Suprapubic skin (tissue), 4 donors: ENCODE data around the gene FAM193A.
"Not testable (repeated sequence)": the region's sequence is repeated elsewhere in the genome, so short reads cannot be mapped to it uniquely, and the experiment has no call there.

Experiments used
- CTCF ChIP-seq, 2 donors: fragments of 200-600 bp in 1 of 2; fragments of 450-650 bp in 1 of 2; sonication (generic) in 1 of 2; IDR thresholded peaks; one replicate each; pipeline ENCODE4 v1.5.1; 2016 to 2019; ENCODE audit warnings: antibody characterized with exemption in 2 of 2, mild to moderate bottlenecking in 1 of 2, moderate library complexity in 1 of 2
- EP300 ChIP-seq: sonication (generic); formaldehyde crosslinking; IDR thresholded peaks from one replicate; pipeline ENCODE4 v1.6.1; 2017; ENCODE audit warnings: antibody characterized with exemption
- POLR2A ChIP-seq, 2 donors: fragments of 450-650 bp; IDR thresholded peaks; one replicate each; pipeline ENCODE4 v1.6.1; 2017; ENCODE audit warnings: antibody characterized with exemption in 2 of 2, mild to moderate bottlenecking in 2 of 2, moderate library complexity in 2 of 2
- POLR2AphosphoS5 ChIP-seq, 3 donors: sonication (generic); formaldehyde crosslinking; IDR thresholded peaks; one replicate each; pipeline ENCODE4 v1.6.1; 2017; ENCODE audit warnings: antibody characterized with exemption in 3 of 3

GRCh38 chr4:2726881-2727280 is 190.4 kb downstream of the FAM193A start:
- TF ChIP-seq CTCF (IDR thresholded peaks at IDR 0.05); POLR2A (IDR thresholded peaks at IDR 0.05); POLR2AphosphoS5 (IDR thresholded peaks at IDR 0.05); EP300: not testable (repeated sequence)
